Activated CD8-positive, alpha-beta memory T cell treated with anti-CD3 and anti-CD28 coated beads, Interleukin-2, amount 50 U/mL, for 48 hours (primary cell): ENCODE data around the gene ANO10.
"Not testable (repeated sequence)": the region's sequence is repeated elsewhere in the genome, so short reads cannot be mapped to it uniquely, and the experiment has no call there.

Experiments
- DNase-seq: peaks from one replicate; pipeline ENCODE4 v3.0.0-alpha.2; 2020

Gene ANO10

DNA sequence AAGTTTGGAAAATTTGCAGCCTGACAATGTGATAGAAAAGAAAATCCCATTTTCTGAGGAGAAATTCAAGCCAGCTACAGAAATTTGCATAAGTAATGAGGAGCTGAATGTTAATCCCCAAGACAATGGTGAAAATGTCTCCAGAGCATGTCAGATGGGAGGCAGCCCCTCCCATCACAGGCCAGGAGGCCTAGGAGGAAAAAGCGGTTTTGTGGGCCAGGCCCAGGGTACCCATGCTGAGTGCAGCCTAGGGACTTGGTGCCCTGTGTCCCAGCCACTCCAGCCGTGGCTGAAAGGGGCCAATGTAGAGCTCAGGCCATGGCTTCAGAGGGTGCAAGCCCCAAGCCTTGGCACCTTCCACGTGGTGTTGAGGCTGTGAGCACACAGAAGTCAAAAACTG, 159.2 kb downstream of the ANO10 start:
- DNase-seq, result not testable (repeated sequence)

DNA sequence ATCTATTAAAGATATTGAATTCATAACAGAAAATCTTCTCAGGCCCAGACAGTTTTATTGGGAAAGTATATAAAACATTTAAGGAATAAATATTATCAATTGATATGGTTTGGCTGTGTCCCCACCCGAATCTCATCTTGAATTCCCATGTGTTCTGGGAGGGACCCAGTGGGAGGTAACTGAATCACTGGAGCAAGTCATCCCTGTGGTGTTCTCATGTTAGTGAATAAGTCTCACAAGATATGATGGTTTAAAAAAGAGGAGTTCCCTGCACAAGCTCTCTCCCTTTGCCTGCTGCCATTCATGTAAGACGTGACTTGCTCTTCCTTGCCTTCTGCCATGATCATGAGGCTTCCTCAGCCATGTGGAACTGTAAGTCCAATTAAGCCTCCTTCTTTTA, 160.5 kb downstream of the ANO10 start:
- no peak for DNase-seq

DNA sequence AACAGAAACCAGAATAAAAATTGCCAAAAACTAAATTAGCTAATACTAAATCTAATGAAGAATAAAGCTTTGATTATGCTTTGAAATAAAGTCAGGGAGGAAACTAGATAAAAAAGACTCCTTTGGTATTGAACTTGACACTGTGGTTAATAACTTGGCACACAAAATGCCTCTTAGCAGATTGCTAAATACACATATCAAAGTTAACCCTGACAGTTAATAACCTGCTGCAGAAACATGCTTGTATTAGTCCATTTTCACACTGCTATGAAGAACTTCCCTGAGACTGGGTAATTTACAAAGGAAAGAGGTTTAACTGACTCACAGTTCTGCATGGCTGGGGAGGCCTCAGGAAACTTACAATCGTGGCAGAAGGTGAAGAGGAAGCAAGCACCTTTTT, 164.8 kb downstream of the ANO10 start:
- not testable (repeated sequence) for DNase-seq

DNA sequence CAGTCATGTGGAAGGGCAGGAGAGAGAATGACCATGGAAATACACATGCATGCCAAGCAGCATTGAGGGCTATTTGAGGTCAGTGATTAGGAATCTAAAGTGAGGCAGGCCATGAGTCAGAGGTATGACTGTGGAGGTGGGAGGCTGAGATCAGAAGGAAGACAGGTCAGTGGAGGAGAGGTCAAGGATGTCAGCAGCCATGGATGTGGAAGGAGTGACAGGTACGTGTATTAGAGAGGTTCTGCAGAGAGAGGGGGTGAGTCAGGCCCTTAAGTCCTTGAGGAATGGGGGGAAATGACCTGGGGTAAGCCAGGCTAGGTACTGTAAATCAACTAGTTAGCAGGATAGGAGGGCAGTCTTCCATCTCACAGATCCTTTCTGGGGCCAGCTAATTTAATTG, 166.6 kb downstream of the ANO10 start:
- DNase-seq, result no peak

DNA sequence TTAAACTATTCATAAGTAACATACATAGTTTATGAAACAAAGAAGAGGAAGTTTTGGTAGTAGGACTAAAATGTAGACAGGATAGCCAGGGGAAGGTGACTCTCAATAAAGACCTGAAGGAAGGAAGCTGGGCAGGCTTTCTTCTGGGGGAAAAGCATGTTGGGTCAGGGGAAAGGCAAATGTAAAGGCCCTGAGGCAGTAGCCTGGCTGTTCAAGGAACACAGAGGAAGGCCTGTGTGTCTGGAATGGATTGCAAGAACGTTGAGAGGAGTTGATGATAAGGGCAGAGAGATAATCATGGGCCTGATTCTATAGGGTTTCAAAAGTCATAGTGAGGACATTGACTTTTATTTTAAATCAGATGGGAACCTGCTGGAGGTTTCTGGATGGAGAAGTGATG, 167.8 kb downstream of the ANO10 start:
- DNase-seq, result no peak

DNA sequence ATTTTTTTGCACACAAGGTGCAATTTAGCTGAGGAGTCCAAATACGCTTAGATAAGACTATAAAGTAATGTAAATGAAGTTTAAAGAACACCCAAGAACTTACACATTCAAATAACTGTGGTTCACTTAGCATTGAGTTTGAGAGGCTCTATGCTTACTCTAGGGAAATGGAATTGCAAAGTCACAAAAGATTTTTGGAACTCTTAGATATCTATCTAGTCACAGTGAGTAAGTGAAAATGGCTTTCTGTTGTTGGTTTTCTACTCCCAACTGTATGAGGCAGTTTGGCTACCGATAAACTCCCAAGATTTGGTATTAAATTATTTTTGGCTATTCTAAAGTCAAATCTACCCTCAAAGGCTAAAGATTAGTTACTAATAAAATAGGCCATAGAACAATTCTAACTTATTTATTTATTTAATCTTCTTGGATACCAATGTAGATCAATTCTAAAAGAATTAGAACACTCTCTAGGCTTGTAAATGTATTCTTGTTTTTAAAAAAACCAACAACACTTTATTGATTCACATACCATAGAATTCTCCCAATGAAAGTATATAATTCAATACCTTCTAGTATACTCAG, 170.0 kb downstream of the ANO10 start:
- no peak for DNase-seq

DNA sequence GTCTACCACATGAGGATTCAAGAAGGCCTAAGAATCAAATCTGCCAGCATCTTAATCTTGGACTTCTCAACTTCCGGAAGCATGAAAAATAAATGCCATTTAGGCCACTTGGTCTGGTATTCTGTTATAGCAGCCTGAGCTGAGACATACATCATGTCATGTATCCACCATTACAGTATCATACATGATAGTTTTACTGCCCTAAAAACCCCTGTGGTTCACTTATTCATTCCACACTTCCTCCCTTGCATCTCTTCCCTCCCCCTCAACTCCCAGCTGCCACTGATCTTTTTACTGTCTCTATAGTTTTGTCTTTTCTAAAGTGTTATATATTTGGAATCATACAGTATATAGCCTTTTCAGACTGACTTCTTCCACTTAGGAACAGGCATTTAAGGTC, 173.7 kb downstream of the ANO10 start:
- DNase-seq, result no peak

DNA sequence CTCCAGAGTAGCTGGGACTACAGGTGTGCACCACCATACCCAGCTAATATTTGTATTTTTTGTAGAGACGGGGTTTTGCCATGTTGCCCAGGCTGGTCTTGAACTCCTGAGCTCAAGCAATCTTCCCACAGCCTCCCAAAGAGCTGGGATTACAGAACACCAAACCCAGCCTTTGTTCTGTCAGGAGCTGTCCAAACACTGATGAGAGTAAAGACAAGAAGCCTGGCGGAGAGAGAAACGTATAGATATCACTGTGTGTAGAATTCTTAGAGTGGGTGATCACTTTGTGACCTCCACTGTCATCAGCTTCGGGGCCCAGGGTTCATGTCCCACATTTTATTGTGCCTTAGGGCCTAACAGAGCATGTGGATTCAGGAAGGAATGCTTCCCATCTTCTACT, 176.0 kb downstream of the ANO10 start:
- DNase-seq, result no peak

DNA sequence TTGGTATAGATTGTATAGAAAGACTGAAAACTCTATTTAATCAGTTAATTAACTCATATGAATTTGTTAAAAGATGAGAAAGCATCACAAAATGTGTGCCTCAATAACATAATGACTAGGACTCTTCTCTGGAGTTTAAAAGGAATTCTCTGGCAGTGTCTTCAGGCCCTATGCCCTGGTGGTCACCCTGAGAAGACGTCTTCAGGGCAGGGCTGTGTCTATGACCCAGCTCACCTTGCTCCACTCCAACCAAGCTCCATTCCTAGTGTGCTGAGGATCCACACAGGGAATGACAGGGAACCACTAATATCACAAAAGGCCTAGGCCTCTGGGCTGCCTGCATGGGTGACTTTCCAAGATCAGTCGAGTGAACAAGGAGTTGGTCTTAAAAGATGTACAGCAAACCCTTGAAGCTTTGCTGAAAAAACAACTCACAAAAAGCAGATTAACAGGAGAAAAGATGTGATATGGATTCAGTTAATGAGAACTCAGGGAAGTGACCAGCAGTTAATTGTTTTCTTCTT, 178.9 kb downstream of the ANO10 start:
- DNase-seq, result no peak

DNA sequence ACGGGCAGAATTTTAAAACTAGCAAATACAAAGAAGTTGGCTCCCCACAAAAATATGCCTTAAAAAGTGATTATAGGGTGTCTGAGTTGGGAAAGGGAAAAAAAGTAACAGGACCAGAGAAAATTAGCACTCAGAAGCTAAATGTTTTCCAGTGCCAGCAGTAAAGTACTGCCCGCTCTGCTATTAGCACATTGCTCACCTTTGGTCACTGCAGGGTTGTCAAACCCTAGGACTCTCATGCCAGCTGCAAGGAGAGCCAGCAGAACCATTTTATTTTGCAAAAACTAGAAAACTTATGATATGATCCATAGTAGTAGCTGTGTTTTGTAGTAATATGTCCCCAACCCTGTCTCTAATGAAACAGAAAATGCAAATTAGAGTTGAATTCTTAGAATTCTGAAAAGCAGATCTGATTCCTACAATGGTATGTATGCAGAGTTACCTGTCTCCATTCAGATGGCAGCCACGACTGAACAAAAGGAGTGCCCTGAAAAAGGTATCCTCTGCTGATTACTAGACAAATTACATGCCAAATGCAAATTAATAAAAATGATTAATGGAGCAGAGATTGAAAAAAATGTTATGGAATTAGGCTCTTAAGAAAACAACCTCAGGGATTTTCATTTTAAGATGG, 185.2 kb downstream of the ANO10 start:
- no peak for DNase-seq

DNA sequence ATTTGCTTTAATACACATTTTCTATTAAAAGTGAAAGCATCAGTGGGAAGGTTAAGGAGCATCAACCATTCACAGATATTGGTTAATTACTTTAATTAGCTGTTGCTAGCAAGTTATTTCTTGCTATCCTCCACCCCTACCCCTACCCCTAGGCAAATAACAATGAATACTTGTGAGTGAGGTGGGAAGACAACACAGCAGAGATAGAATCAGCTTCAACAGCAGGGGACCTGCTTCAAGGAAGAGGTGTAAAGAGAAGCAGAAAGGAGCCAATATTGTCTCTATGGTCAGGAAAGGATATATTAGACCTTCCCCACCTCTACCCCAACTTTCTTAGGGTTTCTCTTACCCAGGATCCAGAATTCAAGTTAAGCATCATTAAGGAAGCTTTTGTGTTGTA, 186.1 kb downstream of the ANO10 start:
- no peak for DNase-seq

DNA sequence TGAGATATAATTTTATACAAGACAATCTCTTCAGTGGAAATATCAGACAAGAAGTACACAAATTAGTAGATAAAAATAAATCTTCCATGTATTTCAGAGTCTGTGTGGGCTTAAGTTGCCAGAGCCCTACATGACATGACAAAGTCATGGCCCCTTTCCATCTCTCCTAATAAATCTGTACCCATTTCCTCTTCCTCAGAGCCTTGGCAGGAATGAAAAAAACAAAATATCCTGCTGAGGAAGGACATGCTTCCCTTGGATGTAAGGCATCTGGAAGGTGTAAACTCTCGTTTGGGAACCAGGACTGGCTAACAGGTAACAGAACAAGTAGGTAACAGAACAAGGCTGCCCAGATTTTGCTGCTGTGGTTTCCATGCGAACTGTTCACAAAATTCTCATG, 187.4 kb downstream of the ANO10 start:
- DNase-seq, result no peak

DNA sequence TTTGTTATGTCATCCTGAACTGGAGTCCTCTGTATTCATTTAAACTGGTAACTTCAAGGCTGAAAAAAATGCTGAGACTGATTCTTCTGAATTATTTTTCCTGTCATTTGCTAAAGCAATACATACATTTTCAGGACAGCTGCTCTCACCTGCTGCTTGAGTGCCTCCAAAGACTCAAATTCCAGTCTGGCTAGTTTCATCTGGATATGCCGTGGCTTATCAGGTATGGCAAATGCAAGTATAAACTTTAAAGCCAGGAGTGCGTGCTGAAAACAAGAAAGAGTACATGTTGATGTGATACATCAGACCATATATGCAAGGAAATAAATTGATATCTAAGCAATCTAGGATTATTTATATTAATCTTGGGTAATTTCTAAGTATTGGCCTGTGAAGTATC, 189.3 kb downstream of the ANO10 start:
- no peak for DNase-seq

DNA sequence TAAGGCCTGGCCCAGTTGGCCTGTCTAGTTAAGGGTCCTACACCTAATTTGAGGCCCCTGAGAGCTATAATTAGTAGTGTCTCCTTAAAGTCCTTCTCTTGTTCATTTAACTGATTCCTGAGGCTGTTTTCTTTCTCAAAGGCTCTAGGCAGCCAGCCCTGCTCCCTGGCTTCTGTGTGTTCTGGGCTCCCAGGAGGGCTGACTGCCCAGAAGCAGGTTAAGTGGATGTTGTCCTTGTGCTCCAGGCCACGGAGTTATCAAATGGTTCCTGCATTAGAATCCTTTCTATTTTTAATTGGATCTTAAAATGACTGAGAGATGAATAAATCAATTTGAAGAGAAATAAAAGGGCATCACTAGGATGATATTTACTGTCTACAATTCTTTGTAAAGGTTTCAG, 195.4 kb downstream of the ANO10 start:
- DNase-seq, result no peak

DNA sequence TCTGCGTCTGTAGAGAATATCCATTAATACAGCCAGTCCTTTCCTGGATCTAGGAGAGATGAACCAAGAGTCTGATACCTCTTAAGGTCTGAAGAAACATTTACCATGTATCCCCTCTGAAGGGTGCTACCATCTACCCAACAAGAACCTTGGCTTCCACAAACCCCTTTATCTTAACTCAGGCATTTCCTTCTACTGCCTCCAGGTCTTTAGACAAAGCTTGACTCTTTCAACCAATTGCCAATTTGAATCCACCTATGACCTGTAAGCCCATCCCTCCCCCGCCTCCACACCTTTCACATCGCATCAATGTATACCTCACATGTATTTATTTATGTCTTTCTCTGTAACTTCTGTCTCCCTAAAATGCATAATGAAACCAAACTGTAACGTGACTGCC, 196.0 kb downstream of the ANO10 start:
- no peak for DNase-seq

DNA sequence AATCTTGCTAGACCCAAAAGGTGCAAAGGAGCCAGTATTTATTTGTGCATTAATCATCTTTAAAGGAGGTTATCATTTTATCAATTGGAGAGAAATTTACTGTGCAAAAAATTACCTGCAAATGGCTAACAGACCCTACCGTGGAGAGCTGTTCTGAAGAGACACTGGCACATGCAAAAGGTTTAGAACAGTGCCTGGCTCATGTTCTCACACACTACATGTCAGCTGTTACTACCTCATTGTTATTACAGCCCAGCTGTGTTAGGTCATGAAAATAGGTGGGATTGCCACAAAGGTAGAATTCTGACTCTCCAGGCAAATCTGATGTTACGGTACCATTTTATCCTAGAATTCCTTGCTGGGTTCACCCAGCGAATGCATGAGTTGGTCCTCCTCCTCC, 198.2 kb downstream of the ANO10 start:
- no peak for DNase-seq

DNA sequence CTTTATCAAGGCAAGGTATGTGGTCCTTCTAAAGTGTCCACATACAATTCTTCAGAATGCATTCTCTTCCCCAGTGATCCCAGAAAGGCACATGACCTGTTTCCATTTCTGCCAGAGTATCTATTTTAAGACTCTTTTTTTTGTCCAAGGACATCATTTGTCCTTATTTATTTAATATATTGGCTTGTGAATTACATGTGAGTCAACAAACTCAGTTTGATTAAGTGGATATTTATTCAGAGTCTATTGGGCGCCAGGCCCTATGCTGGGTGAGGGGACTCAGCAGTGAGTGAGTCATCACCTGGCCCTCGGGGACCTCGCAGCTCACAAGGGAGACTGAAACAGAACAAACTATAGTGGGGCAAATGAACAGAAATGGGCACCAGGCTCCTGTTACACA, 198.7 kb downstream of the ANO10 start:
- DNase-seq, result no peak

DNA sequence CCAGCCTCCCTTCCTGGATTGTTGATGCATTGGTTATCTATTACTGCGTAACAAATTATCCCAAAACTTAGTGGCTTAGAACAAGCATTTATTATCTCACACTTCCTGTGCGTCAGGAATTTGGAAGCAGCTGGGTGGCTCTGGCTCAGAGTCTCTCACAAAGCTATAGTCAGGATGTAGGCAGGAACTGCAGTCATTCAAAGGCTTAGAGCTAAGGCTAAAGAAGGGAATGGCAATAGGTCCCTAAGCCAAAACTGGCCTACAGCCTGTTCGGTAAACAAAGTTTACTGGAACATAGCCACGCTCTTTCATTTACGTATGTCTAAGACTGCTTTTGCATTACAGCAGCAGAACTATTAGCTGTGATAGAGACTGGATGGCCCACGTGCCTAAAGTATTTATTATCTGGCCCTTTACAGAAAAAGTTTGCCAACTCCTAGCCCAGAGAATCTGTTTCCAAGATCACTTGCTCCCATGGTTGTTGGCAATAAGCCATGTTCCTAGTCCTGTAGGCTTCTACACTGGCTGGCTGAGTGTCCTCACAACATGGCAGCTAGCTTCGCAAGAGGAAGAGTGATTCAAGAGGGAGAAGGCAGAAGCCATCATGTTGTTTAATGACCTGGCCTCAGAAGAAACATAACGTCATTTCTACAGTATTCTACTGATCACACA, 203.1 kb downstream of the ANO10 start:
- DNase-seq, result no peak

DNA sequence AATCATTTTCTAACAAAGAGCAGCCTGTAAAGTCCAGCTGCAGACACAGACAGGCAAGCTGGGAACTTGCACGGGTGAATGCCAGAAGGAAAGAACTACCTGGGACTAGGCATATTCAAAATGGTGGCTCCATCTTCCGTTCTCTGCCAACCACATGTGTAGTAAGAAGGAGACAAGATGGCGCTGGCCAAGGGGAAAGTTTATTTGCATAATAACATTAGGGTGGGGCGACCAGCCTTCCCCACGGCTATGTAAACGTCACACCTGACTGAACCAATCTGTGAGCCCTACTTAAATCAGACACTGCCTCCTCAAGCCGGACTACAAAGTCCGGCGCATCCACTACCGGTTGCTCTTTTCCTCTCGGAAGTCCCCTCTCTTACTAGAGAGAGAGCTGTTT, 204.7 kb downstream of the ANO10 start:
- DNase-seq, result no peak

DNA sequence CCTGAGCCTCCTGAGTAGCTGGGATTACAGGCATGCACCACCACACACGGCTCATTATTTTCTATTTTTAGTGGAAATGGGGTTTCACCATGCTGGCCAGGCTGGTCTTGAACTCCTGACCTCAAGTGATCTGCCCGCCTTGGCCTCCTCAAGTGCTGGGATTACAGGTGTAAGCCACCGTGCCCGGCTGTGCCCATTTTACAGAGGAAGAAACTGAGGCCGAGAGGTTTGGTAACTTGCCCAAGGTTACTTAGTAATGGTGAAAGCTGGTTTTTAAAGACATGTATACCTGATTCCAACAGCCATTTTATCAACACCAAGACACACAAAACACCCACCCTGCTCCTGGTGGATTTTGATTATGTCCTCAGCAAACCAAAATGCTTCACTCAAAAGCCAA, 206.7 kb downstream of the ANO10 start:
- no peak for DNase-seq

DNA sequence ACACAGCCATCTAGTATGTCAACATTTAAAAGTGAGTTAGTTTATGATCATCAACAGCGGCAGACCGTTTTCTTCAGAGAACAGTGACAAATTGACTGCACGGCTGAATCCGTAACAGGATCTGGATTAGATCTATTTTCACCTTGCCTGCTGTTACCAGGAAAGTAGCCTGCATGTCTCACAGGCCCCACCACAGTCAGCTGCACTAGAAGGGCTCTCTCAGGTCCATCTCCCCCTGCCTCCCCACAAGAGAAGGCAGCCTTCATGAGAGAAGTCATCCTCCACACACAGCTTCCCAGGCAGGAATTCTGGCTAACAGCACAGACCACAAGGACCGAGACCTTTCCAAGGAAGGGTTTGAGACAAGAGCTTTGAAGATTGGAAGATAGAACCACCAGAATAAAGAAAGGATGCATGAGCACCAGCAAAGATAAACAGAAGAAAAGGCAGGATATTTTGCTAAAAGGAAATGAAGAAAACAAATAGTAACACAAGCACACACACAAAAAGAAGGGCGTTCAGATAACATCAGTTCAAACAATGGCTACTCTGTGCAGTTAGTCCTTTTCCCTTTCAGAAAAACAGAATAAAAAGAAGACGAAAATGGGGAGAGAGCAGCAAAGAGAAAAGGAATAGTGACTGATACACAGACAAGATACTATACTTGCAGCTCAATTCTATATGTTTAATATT, 208.0 kb downstream of the ANO10 start:
- DNase-seq, result no peak

DNA sequence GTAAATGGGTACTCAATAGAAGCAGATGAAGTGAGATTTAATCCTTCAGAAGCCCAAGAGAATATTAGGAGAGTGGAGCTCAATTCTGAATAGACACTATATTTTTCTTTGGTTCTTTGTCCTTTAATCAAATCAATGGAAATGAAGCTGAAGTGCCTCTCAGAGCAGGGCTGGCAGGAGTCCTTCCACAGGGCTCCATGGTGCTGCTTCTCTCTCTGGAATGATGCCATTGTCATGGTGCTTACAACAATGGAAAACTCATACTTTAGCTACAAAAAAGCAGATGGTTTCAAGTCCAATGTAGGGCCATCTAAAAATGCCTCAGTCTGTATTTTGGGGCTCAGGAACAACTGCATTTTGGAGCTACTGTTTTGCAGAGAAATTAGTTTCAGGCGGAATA, 210.4 kb downstream of the ANO10 start:
- DNase-seq, result no peak

DNA sequence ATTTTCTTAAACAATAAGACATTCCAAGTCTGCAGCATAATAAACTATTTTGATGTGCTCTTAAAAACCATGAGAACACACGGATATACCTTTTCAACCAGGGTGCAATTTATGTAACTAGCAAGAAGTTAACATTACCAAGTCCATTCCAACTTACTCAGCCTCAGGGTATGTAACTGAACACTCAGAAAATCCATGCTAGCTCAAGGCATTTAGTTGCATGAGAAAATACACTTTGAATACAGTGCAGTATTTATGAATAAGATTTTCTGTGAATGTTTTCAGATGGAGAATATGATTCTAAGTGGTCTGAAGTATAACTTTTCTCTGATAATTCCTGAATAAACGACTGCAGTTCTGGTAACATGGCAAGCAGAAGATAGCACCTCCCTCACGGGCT, 211.2 kb downstream of the ANO10 start:
- no peak for DNase-seq

DNA sequence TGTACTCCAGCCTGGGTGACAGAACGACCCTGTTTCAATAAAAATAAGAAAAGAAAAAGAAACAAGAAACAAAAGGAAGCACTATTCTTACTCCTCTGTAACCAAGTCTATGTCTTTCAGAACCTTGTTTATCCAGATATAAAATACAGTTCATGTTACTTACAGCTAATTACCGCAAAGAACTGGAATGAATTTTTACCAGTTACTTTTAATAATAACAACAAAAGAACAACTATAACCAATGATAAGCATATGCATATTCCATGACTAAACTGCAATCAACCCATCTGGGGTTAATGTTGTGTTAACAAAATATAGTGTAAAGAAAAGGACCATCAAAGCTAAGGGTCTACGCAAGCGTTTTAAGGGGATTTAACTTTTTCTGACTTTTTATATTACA, 212.3 kb downstream of the ANO10 start:
- DNase-seq, result no peak
